Heart left ventricle (tissue), 16 donors: ENCODE measurements around the gene FAP. TPM values are rescaled to one million over a fixed set of nuclear protein-coding genes. Genes with fewer than 3 reads are reported as not detected.

Experiments
- ATAC-seq, 4 donors: fragments of 200-7000 bp; cut with Tn5 transposase; one replicate each; pipeline ENCODE4 v1.9.1; 2020 to 2022; ENCODE audit warnings: moderate library complexity in 4 of 4, mild to moderate bottlenecking in 3 of 4, moderate number of reproducible peaks in 1 of 4
- DNase-seq, 5 donors: peaks; one replicate each; pipeline ENCODE4 v3.0.0-alpha.2; 2020
- H3K27ac ChIP-seq, 12 donors: fragments of 200-600 bp; sonication (generic) in 4 of 12; one replicate each; pipeline versions ENCODE4 v1.5.0 to v1.8.0; 2016 to 2022; ENCODE audit warnings: mild to moderate bottlenecking in 2 of 12
- H3K27me3 ChIP-seq, 9 donors: fragments of 200-600 bp; sonication (generic) in 2 of 9; one replicate each; pipeline versions ENCODE4 v1.5.1 to v1.8.0; 2016 to 2022; ENCODE audit warnings: mild to moderate bottlenecking in 3 of 9
- H3K36me3 ChIP-seq, 9 donors: fragments of 200-600 bp; sonication (generic) in 2 of 9; one replicate each; pipeline versions ENCODE4 v1.5.0 to v1.8.0; 2018 to 2022; ENCODE audit warnings: mild to moderate bottlenecking in 2 of 9
- H3K4me1 ChIP-seq, 12 donors: fragments of 200-600 bp; sonication (generic) in 4 of 12; one replicate each; pipeline versions ENCODE4 v1.5.0 to v1.8.0; 2016 to 2022; ENCODE audit warnings: mild to moderate bottlenecking in 3 of 12
- H3K4me3 ChIP-seq, 12 donors: fragments of 200-600 bp; sonication (generic) in 4 of 12; one replicate each; pipeline versions ENCODE4 v1.5.0 to v1.8.0; 2017 to 2022; ENCODE audit warnings: mild to moderate bottlenecking in 9 of 12, moderate library complexity in 4 of 12
- H3K9me3 ChIP-seq, 12 donors: fragments of 200-600 bp; sonication (generic) in 4 of 12; one replicate each; pipeline versions ENCODE4 v1.5.0 to v1.8.0; 2016 to 2022; ENCODE audit warnings: mild to moderate bottlenecking in 1 of 12
- CTCF ChIP-seq, 12 donors: fragments of 200-600 bp; sonication (generic) in 4 of 12; IDR thresholded peaks; one replicate each; pipeline versions ENCODE4 v1.5.0 to v1.8.0; 2018 to 2022; ENCODE audit warnings: antibody characterized with exemption in 12 of 12, mild to moderate bottlenecking in 5 of 12
- POLR2A ChIP-seq, 2 donors: fragments of 450-650 bp; IDR thresholded peaks; one replicate each; pipeline ENCODE4 v1.6.1; 2017; ENCODE audit warnings: antibody characterized with exemption in 2 of 2, mild to moderate bottlenecking in 2 of 2, moderate library complexity in 2 of 2
- WGBS, 4 donors: extraction: QIAGEN DNeasy Blood & Tissue Kit in 2 of 4; methylation state at CpG; one replicate each; pipeline versions ENCODE4 v1.1.5 to v1.1.7; 2013 to 2018; 5-methylcytosine and 5-hydroxymethylcytosine counted together
- intact Hi-C, 10 donors: fragments of 100-400 bp; cut with DNase I; formaldehyde crosslinking; loops; one replicate each; pipeline versions ENCODE4 v1.11.1 to v1.14.2; 2022
- polyA plus RNA-seq, 2 donors: library from polyadenylated mRNA; stranded (reverse); fragments of 200-250 nt; gene quantifications; one replicate each; pipeline ENCODE4 v1.2.3, GENCODE V29; 2013
- total RNA-seq, 9 donors: library from RNA; depleted of rRNA in 2 of 9; stranded (reverse); fragments of >200 nt in 2 of 9; fragmentation: NEBNext Ultra II Directional in 3 of 9; extraction: Animal tissue kit (Norgen Biotek cat#: 25700) in 3 of 9; gene quantifications; one replicate each; pipeline versions ENCODE4 v1.1.0 to v1.2.4, GENCODE V29; 2016 to 2023
- donor health status: ischemic (EF 13 %, LVEDD 7.1; RV severe dilation, severe dysfunction).
- donor health status: healthy with polysubstance abuse.
- donor health status: DM: no; HTN: yes; CAD: no.
- donor health status: DM: no; HTN: no; CAD: no.
- donor health status: ischemic (EF 25% LVEDD 6.9; RV normal size, moderate dysfunction).
- donor health status: ischemic (EF 25% LVEDD 5.7; RV mildly dilated, moderate dysfunction).
- donor health status: healthy.
- donor health status: DM: yes; HTN: yes; CAD: no.
- donor health status: ischemic (EF 35%, LVEDD 5.7; RV mildly dilated, moderate dysfunction).
- donor health status: nonischemic (EF 11% LVEDD 7.7; RV severe dilation, severe dysfunction).
- donor health status: DM: yes; HTN: yes; CAD: no.
- donor health status: PGD.
- donor health status: ischemic (EF 29% LVEDD 5.4; RV normal size, mild dysfunction).
- donor health status: nonischemic (EF 23%, LVEDD 6.1; RV moderate dilation, normal function).

The FAP gene
- total and polyA plus RNA-seq, 11 donors: 0.75 to 11.3 (median 2.3) TPM

DNA sequence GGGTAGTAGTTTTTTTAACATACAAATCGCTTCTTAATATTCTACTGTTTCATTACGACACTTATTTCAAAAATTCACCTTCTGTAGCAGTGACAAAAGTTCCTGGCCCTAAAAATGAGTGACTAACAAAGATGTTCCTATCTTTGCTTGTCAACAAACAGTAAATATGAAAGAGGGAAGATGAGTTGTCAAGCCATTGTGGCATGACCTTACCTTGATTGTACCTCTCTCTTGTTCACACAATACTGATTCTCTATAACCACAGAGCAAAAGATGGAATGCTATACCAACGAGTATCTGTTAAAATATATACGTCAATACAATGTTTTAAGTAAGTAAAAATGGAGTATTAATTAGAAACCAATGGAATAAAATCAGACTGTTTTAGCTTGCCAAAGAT, 76.5 kb downstream of the FAP start:
- DNase-seq (no peak), ATAC-seq (no peak)
- intact Hi-C loops: no loop called here
- WGBS, 4 donors: 89 to 96% (median 94%) methylated on average over 4 of the region's 4 CpGs
- peaks cover 0 to 11% (median 0%) of the 10 kb centered on the region in 9 donors for H3K36me3 ChIP-seq
- no peaks in the 10 kb centered on the region for H3K4me1 ChIP-seq
- no peaks in the 10 kb centered on the region for H3K9me3 ChIP-seq
- H3K27ac ChIP-seq: no peak overlapping the region
- H3K4me3 ChIP-seq: no peak overlapping the region
- H3K27me3 ChIP-seq: no peaks in the 10 kb centered on the region
- TF ChIP-seq CTCF (IDR thresholded peaks at IDR 0.05) (no peak), POLR2A (IDR thresholded peaks at IDR 0.05) (no peak)

- Histone ChIP-seq H3K9me3 (no peaks in the 10 kb centered on the region), H3K36me3 (peaks cover 0 to 6% (median 0%) of the 10 kb centered on the region in 9 donors), H3K27me3 (no peaks in the 10 kb centered on the region), H3K4me3 (no peak overlapping the region), H3K4me1 (no peaks in the 10 kb centered on the region), H3K27ac (no peak overlapping the region)
- intact Hi-C loops: no loop called here
- DNase-seq (no peak), ATAC-seq (no peak)
- no peak for TF ChIP-seq CTCF (IDR thresholded peaks at IDR 0.05)
- TF ChIP-seq POLR2A (IDR thresholded peaks at IDR 0.05): no peak
Observed at GRCh38 chr2:162166174-162166573, 77.1 kb downstream of the FAP start.

GRCh38 chr2:162164802-162165201, 78.4 kb downstream of the FAP start:
- H3K36me3 ChIP-seq: peaks cover 0 to 3% (median 0%) of the 10 kb centered on the region in 9 donors
- no peaks in the 10 kb centered on the region for H3K9me3 ChIP-seq
- H3K4me3 ChIP-seq: no peak overlapping the region
- no peak for DNase-seq
- WGBS, 4 donors: 76 to 83% (median 83%) methylated on average over 2 of the region's 2 CpGs
- intact Hi-C loops: no loop called here
- no peak overlapping the region for H3K27ac ChIP-seq
- TF ChIP-seq POLR2A (IDR thresholded peaks at IDR 0.05): no peak
- TF ChIP-seq CTCF (IDR thresholded peaks at IDR 0.05): no peak
- no peaks in the 10 kb centered on the region for H3K27me3 ChIP-seq
- ATAC-seq: no peak
- H3K4me1 ChIP-seq: no peaks in the 10 kb centered on the region

GRCh38 chr2:162159446-162159845, 83.8 kb downstream of the FAP start:
- no peaks in the 10 kb centered on the region for H3K4me1 ChIP-seq
- intact Hi-C loops: loop anchor here in 1 of 10 donors (5.0 kb wide), 1 partner anchor 138 kb away; no protein-coding TSS in a partner anchor

More at GRCh38 chr2:162159446-162159845, 83.8 kb downstream of the FAP start:
- Histone ChIP-seq H3K36me3 (no peaks in the 10 kb centered on the region), H3K4me3 (no peak overlapping the region), H3K27me3 (no peaks in the 10 kb centered on the region), H3K9me3 (no peaks in the 10 kb centered on the region), H3K27ac (no peak overlapping the region)
- no peak for ATAC-seq
- no peak for DNase-seq
- TF ChIP-seq CTCF (IDR thresholded peaks at IDR 0.05) (no peak), POLR2A (IDR thresholded peaks at IDR 0.05) (no peak)
- WGBS, 4 donors: 87 to 90% (median 88%) methylated on average over 6 of the region's 6 CpGs
